Measurements from ENCODE around the gene ARF3.

DNA sequence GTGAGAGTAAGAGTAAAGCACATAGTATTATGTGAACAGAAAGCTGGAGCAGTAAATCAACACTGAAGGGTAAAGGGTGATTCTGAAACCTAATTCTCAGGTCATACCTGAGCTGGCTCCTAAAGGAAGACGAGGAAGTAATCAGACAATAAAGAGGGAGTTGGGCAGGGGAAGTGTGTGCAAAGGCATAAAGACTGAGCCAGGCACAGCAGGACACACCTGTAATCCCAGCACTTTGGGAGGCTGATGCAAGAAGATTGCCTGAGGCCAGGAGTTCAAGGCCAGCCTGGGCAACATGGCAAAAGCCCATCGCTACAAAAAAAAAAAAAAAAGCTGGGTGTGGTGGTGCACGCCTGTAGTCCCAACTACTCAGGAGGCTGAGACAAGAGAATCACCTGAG, 9.6 kb downstream of the ARF3 start:
- TF ChIP-seq GATAD1 (CRISPR knock-in tag; IDR thresholded peaks at IDR 0.05) (no peak), POLR2AphosphoS5 (IDR thresholded peaks at IDR 0.05; ENCODE audit: low read depth, low read length) (no peak), ARHGAP35 (CRISPR knock-in tag; IDR thresholded peaks at IDR 0.05; ENCODE audit: borderline replicate concordance) (no peak), JUNB (CRISPR knock-in tag; IDR thresholded peaks at IDR 0.05; ENCODE audit: borderline replicate concordance) (no peak), MED1 (CRISPR knock-in tag; IDR thresholded peaks at IDR 0.05) (no peak), PRPF4 (IDR thresholded peaks at IDR 0.05; ENCODE audit: low read depth, low read length, poor library complexity, severe bottlenecking) (no peak), POLR2A (IDR thresholded peaks at IDR 0.05; ENCODE audit: insufficient read depth in 1 of 2, low read depth in 2 of 2, low read length in 2 of 2) (no peak), ZBTB8A (CRISPR knock-in tag; IDR thresholded peaks at IDR 0.05; ENCODE audit: borderline replicate concordance, low read depth) (no peak), ZNF75D (CRISPR knock-in tag; IDR thresholded peaks at IDR 0.05; ENCODE audit: borderline replicate concordance) (no peak), ATF7 (IDR thresholded peaks at IDR 0.05) (no peak), ATF7 (CRISPR knock-in tag; IDR thresholded peaks at IDR 0.05) (no peak), KLF6 (CRISPR knock-in tag; IDR thresholded peaks at IDR 0.05) (no peak), ZNF225 (CRISPR knock-in tag; IDR thresholded peaks at IDR 0.05) (no peak)
- TF ChIP-seq, protein P1, sequence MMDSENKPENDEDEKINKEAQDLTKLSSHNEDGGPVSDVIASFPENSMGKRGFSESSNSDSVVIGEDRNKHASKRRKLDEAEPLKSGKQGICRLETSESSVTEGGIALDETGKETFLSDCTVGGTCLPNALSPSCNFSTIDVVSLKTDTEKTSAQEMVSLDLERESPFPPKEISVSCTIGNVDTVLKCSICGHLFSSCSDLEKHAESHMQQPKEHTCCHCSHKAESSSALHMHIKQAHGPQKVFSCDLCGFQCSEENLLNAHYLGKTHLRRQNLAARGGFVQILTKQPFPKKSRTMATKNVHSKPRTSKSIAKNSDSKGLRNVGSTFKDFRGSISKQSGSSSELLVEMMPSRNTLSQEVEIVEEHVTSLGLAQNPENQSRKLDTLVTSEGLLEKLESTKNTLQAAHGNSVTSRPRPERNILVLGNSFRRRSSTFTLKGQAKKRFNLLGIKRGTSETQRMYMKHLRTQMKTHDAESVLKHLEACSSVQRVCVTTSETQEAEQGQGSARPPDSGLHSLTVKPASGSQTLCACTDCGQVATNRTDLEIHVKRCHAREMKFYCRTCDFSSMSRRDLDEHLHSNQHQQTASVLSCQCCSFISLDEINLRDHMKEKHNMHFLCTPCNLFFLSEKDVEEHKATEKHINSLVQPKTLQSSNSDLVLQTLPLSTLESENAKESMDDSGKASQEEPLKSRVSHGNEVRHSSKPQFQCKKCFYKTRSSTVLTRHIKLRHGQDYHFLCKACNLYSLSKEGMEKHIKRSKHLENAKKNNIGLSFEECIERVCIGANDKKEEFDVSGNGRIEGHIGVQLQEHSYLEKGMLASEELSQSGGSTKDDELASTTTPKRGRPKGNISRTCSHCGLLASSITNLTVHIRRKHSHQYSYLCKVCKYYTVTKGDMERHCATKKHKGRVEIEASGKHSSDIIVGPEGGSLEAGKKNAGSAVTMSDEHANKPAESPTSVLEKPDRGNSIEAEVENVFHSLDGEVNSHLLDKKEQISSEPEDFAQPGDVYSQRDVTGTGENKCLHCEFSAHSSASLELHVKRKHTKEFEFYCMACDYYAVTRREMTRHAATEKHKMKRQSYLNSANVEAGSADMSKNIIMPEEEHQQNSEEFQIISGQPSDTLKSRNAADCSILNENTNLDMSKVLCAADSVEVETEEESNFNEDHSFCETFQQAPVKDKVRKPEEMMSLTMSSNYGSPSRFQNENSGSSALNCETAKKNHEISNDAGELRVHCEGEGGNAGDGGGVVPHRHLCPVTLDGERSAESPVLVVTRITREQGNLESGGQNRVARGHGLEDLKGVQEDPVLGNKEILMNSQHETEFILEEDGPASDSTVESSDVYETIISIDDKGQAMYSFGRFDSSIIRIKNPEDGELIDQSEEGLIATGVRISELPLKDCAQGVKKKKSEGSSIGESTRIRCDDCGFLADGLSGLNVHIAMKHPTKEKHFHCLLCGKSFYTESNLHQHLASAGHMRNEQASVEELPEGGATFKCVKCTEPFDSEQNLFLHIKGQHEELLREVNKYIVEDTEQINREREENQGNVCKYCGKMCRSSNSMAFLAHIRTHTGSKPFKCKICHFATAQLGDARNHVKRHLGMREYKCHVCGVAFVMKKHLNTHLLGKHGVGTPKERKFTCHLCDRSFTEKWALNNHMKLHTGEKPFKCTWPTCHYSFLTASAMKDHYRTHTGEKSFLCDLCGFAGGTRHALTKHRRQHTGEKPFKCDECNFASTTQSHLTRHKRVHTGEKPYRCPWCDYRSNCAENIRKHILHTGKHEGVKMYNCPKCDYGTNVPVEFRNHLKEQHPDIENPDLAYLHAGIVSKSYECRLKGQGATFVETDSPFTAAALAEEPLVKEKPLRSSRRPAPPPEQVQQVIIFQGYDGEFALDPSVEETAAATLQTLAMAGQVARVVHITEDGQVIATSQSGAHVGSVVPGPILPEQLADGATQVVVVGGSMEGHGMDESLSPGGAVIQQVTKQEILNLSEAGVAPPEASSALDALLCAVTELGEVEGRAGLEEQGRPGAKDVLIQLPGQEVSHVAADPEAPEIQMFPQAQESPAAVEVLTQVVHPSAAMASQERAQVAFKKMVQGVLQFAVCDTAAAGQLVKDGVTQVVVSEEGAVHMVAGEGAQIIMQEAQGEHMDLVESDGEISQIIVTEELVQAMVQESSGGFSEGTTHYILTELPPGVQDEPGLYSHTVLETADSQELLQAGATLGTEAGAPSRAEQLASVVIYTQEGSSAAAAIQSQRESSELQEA (CRISPR knock-in tag; IDR thresholded peaks at IDR 0.05; ENCODE audit: not compliant biosample characterization), result no peak
- TF ChIP-seq, protein P2, sequence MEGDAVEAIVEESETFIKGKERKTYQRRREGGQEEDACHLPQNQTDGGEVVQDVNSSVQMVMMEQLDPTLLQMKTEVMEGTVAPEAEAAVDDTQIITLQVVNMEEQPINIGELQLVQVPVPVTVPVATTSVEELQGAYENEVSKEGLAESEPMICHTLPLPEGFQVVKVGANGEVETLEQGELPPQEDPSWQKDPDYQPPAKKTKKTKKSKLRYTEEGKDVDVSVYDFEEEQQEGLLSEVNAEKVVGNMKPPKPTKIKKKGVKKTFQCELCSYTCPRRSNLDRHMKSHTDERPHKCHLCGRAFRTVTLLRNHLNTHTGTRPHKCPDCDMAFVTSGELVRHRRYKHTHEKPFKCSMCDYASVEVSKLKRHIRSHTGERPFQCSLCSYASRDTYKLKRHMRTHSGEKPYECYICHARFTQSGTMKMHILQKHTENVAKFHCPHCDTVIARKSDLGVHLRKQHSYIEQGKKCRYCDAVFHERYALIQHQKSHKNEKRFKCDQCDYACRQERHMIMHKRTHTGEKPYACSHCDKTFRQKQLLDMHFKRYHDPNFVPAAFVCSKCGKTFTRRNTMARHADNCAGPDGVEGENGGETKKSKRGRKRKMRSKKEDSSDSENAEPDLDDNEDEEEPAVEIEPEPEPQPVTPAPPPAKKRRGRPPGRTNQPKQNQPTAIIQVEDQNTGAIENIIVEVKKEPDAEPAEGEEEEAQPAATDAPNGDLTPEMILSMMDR (CRISPR knock-in tag; IDR thresholded peaks at IDR 0.05), result no peak

All from HepG2 (cell line).